Subcutaneous adipose tissue (tissue), 4 donors: ENCODE results near the gene CACNA1E. TPM values are rescaled to one million over a fixed set of nuclear protein-coding genes. Genes with fewer than 3 reads are reported as not detected.

ENCODE experiments used
- CTCF ChIP-seq: fragments of 450-650 bp; IDR thresholded peaks from one replicate; pipeline ENCODE4 v1.5.1; 2016; ENCODE audit warnings: low read depth, mild to moderate bottlenecking, control low read depth, antibody characterized with exemption, moderate library complexity
- total RNA-seq, 4 donors: library from RNA; depleted of rRNA; stranded (reverse); fragments of >200 nt; gene quantifications; one replicate each; pipeline ENCODE4 v1.1.0, GENCODE V29; 2016

The CACNA1E gene
- total RNA-seq, 4 donors from 2014 or later = 0.16 to 0.19 TPM; not detected in 2

- TF ChIP-seq CTCF = no peak
Observed at GRCh38 chr1:181517181-181517875, 34.0 kb downstream of the CACNA1E start.

GRCh38 chr1:181518152-181518551, 34.8 kb downstream of the CACNA1E start:
- TF ChIP-seq CTCF = no peak

DNA sequence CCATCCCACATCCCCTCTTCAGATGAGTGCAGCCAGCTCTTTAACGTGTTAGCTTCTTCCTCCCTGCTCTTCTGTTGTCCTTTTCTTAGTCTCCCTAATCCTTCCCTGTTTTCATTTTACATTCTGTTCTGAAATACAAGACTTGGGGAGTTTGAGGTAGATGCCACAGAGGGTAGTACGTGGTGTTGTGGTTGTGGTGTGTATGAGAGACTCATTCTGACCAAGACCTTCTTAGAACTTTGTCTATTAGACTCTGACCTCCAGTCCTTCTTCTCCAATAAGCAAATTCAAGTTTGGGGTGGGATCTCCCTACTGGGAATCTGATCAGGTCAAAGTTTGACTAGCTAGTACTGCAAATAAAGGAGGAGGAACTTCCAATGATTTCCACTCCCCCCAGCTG, 39.5 kb downstream of the CACNA1E start:
- no peak for TF ChIP-seq CTCF

- TF ChIP-seq CTCF = no peak
Observed at GRCh38 chr1:181525104-181525721, 41.9 kb downstream of the CACNA1E start.

- no peak for TF ChIP-seq CTCF
Observed at GRCh38 chr1:181531441-181531840, 48.1 kb downstream of the CACNA1E start.

- no peak for TF ChIP-seq CTCF
Observed at GRCh38 chr1:181531951-181532600, 48.8 kb downstream of the CACNA1E start.

- TF ChIP-seq CTCF = no peak
Observed at GRCh38 chr1:181538836-181539235, 55.5 kb downstream of the CACNA1E start.
